Measurements from ENCODE around the gene SHROOM3.

SHROOM3 gene

DNA sequence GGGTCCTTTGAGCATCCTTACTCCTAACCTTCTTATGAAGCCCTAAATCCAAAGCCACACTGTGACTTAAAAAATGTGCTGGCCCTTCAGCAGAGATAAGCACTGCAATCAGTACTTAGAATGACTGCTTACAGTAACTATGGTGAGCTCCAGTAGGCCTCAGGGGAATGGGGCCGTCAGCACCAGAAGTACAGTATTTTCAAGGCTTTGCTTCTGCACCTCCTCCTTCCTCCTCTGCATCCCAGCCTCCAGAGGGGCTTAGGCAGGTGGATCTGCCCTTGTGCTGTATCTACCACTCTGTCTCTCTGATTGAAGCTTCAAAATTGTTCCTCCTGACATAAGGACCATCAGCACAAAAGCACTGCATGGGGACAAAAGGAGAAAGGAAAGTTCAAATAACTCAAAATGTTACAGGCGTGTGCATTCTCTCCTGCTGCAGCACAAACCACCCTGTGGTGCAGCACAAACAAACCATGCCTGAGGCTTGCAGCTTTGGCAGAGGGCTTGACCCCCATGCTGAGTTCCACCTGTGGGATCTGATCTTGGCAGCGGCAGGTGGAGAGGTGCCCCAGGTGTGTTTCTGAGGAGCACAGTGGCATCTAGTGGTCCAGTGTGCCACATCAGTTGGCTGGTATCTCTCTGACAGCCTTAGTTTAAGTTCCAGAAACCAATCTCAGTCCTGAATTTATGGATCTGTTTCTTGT, 298.2 kb downstream of the SHROOM3 start:
- peak; percentile 99 for DNase-seq

DNA sequence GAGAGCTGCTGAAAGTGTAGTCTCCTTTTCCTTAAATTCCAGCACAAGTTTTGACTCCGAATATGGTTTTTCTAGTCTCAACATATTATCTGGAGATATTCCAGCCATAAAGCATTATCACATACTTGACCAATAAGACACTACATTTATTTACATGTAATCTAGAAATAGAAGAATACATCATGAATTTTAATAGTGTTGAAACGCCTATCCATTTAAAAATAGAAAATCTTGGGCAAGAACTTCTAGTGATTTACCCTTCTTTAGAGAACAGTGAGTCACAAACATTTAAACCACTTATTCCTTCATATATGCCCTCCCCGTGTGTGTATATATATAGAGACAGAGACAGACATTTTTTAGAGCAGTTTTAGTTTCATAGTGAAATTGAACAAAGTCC, 301.4 kb downstream of the SHROOM3 start:
- DNase-seq = no peak

DNA sequence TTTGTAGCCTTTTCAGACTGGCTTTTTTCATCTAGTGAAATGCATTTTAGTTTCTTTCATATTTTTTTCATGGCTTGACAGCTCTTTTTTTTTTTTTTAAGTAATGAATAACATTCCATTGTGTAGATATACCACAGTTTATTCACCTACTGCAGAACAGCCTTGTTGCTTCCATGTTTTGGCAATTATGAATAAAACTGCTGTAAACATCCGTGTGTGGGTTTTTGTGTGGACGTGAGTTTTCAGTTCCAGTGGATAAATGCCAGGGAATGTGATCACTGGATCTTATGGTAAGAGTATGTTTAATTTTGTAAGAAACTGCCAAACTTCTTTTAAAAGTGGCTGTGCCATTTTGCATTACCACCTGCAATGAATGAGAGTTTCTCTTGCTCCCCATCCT, 302.2 kb downstream of the SHROOM3 start:
- DNase-seq = no peak

DNA sequence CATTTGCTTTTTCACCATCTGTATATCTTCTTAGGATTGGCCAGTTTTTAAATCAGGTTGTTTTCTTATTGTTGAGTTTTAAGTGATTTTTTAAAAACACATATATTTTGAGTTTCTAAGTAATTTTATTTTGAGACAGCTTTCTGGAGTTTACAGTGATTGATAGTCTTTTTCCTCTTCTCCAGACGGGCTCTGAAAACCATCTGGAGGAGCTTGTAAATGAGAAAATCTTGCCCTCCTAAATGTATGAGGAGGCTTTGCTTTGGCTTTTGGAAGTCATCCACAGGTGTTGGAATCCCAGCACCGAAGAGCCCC, 302.7 kb downstream of the SHROOM3 start:
- no peak for DNase-seq

DNA sequence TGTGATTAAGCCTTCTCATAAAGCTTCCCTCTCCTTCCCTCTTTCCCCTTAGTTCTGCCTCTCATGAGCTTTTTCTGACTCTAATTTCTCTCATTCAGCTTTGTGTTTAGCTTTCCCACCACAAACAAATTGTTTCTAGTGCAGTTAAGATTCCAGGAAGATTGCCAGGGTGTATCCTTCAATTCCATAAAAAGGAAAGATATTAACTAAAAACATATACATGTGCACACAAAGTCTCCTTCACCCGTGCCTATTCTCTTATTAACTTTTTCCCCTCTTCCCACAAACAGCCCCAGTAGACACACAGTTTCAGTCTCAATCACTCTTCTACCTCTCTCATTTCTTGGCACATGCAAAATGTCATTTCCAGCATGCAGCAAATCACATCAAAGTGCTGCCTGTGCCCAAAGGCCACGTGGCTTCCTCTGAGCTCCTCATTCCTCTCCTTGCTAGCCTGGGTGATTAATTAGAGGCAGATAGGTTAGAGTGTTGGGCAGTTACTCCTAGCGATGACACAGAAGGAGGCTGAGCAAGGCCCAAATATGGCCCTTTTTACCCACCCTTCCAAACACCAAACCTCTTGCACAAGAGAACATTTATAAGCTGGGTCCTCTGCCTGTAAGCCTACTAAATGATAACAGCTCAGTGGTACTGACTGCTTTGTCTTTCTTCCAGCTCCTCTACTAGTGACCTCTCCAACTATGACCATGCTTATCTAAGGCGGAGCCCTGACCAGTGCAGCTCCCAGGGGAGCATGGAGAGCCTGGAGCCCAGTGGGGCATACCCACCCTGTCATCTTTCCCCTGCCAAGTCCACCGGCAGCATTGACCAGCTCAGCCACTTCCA, 303.3 kb downstream of the SHROOM3 start:
- DNase-seq = no peak

DNA sequence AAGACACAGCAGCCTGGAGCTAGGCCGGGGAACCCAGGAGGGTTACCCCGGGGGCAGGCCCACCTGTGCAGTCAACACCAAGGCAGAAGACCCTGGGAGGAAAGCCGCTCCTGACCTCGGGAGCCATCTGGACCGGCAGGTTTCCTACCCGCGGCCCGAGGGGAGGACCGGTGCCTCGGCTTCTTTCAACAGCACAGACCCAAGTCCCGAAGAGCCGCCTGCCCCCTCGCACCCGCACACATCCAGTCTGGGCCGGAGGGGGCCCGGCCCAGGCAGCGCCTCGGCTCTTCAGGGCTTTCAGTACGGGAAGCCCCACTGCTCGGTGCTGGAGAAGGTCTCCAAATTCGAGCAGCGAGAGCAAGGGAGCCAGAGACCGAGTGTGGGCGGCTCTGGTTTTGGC, 305.2 kb downstream of the SHROOM3 start:
- no peak for DNase-seq

DNA sequence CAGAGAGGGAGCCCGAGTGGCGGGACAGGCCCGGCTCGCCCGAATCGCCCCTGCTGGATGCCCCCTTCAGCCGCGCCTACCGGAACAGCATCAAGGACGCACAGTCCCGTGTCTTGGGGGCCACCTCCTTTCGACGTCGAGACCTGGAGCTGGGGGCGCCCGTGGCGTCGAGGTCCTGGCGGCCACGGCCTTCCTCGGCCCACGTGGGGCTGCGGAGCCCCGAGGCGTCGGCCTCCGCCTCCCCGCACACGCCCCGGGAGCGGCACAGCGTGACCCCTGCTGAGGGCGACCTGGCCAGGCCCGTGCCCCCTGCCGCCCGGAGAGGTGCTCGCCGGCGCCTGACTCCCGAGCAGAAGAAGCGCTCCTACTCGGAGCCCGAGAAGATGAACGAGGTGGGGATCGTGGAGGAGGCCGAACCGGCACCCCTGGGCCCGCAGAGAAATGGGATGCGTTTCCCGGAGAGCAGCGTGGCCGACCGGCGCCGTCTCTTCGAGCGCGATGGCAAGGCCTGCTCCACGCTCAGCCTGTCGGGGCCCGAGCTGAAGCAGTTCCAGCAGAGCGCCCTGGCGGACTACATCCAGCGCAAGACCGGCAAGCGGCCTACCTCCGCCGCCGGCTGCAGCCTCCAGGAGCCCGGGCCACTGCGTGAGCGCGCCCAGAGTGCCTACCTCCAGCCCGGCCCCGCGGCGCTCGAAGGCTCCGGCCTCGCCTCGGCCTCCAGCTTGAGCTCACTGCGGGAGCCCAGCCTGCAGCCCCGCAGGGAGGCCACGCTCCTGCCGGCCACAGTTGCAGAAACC, 306.0 kb downstream of the SHROOM3 start:
- DNase-seq = no peak

DNA sequence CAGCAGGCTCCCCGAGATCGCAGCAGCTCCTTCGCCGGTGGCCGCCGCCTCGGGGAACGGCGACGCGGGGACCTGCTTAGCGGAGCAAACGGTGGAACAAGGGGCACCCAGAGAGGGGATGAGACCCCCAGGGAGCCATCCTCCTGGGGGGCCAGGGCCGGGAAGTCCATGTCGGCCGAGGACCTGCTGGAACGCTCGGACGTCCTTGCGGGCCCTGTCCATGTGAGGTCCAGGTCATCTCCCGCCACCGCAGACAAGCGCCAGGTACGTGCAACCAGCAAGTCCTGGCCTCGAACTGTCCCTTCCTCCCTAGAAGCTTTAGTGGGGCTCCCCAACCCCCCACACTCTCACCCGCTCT, 306.6 kb downstream of the SHROOM3 start:
- DNase-seq = no peak

DNA sequence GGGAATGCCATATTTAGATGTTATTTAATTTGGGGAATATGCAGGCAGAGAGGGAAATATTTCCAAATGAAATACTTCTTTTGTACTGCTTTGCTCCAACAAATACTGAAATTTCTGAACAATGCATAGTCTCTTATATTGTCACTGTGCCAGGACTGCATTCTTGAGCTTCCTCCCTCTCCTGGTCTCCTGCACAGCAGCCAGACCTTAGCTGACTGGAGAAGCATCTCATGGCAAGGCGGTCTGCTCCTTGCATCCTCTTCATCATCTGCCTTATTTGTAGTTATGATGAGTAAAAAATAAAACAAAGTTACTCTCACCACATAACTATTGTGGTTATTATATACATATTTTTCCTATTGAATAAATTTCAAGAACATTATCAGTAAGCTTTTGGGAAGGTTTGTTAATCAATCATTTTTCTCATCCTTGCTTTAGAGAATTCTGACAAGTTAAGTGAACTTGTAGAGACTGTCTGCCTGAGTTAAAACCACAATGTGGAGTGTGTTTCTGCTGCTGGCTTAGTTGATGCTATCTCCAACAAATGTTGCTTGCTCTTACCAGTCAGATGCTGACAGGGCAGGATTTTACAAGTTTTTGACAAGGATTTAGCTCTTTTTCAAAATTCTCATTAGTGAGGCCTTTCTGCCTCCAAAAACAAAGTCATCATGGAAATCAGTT, 309.4 kb downstream of the SHROOM3 start:
- DNase-seq = no peak

DNA sequence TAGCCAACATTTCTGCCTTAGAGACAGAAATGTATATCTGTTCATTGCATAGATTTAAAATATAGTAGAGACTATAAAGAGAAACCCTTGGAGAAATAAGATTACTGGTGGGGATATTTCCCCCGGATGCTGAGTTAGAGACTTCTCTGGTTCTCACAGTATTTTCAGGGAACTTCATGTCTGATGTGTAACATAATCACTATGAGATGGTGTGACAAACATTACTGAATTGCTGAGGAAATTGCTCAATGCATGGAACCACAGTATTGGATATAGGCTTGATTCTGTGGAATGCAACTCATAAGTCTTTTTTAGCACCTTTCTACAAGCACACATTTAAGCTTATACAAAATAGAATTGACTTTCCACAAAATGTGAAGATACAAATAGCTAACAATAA, 310.2 kb downstream of the SHROOM3 start:
- no peak for DNase-seq

DNA sequence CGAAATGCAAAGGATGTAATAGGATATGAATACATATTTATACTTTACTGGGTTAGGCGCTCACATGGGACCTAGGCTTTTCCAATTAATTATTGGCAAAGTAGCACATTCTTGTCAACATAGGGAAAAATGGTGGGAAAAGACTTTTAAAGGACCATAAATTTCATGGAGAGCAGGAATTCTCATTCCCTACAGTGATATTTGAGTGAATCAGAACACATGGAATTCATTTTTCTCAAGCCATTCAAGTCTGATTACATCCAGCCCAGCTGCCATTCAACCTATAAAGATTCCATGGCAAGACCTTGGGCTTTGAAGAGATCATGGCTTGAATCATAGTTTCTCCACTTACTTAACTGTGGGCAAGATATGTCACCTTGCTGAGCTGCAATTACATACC, 312.5 kb downstream of the SHROOM3 start:
- no peak for DNase-seq

DNA sequence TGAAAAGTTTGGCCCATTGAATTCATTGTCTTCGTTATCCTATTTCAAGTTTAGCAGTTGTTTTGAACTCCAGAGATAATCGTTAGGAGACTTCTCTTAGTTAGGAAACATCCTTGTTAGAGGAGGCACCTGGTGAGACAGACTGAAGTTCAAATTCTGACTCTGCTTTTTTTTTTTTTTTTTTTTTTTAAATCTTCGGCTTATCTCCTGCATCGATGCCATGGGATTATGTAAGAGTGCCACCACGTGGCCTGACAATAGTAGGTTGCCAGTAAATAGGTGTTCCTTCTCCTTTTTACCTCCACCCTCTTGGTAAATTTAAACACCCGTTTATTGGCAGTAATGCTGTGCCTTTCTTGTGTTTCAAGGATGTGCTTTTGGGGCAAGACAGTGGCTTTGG, 313.6 kb downstream of the SHROOM3 start:
- DNase-seq = peak; percentile 45

DNA sequence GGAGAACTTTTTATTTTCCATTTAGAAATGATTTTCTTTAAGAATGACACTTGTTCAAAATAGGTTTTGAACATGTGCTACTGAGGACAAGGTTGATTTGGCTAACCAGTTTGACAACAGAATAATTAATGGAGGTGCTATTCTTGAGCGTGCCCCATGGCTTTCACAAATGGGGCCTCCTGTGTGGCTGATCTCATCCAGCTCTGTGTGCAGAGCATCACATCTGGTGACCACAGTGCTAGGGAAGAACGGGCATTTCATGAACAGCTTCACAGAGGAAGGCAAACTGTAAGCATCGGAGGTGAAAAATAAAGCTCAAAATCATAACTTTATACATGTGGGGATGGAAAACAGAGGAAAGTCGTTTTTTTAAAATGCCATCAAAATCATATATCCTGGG, 314.3 kb downstream of the SHROOM3 start:
- DNase-seq = no peak

DNA sequence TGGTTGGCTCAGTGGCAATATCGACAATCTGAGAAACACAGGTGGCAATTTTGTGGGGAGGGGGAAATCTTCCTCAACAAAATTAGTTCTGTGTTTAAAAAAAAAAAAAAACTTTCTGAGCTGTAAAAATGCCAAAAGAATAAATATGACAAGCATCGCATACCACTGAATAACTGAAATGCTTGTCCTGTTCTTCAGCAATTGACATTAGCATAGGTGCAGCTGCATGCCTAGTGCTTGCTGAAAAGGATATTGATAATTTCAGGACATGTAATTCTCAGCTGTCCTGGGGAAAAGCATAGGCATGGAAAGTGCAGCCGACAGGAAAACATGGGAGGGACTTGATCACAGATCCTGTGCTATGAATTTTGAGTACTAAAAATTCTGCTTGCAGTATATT, 315.7 kb downstream of the SHROOM3 start:
- no peak for DNase-seq

DNA sequence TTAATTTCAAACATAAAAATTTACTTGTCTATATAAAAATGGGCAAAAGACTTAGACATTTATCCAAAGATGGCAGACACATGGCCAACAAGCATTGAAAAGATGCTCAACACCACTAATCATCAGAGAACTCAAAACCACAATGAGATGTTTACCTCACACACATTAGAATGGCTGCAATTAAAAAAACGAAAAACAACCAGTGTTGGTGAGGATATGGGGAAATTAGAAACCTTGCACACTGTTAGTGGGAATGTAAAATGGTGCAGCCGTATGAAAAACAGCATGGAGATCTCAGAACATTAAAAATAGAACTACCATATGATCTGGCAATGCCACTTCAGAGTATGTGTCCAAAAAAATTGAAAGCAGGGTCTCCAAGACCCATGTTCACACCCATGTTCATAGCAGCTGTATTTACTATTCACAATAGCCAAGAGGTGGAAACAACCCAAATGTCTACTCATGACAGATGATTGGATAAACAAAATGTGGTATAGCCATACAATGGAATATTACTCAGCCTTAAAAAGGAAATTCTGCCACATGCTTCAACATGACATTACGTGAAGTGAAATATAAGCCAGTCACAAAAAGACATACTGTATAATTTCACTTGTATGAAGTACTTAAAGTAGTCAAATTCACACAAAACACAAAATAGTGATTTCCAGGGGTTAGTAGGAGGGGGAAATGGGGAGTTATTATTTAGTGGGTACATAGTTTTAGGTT, 316.7 kb downstream of the SHROOM3 start:
- DNase-seq = no peak

DNA sequence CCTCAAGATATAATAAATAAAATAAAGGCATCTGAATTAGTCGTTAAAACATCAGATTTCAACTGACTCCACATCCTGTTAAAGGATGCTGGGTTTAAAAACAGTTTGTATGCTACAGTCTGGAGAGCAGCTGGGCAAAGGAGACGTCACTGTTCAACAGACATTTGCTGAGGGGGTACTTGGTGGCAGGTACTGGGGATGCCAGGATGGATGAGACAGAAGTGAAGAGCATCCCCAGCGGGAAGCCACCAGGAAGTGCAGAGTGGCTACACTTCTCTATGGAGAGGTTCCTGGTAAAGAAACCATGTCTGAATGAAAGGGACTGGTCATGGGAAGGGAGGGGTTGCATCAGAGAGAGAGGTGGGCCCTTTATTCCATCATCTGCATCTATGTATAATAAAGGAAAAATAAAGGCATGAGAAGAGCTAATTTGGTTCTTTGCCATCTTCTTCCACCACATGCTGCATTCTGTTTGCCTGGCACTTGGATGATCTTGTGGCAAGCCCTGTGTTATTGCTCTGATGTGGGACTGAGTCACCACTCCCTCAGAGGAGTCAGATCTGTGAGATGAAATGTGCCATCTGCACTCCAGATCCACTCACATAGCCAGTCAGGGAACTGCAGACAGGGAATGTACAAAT, 318.0 kb downstream of the SHROOM3 start:
- no peak for DNase-seq

DNA sequence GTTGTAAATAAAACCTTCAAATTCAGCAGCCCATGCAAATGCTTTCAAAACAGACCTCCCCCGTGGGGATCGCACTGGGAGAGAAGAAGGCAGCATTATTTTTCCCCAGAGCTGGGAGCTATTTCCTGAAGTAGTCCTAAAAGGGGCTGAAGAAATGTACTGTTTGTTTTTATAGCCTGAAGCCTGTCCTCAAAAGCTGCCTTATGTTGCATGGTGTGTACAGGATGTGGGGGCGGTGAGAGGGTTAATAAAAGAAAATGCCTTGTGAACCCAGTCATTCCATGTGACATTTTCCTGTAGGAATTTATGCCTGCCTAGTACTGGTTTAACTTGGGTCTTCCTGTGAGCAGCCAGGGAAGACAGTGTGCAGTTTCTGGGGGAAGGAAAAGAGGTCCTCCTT, 318.8 kb downstream of the SHROOM3 start:
- no peak for DNase-seq

DNA sequence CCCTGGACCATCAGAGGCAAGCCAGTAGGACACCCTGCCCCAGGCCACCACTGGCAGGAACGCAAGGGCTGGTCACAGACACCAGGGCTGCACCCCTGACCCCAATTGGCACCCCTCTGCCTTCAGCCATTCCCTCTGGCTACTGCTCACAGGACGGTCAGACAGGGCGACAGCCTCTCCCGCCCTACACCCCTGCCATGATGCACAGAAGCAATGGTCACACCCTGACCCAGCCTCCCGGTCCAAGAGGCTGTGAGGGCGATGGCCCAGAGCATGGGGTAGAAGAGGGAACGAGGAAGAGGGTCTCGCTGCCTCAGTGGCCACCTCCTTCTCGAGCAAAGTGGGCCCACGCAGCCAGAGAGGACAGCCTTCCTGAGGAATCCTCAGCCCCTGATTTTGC, 319.4 kb downstream of the SHROOM3 start:
- DNase-seq = no peak

DNA sequence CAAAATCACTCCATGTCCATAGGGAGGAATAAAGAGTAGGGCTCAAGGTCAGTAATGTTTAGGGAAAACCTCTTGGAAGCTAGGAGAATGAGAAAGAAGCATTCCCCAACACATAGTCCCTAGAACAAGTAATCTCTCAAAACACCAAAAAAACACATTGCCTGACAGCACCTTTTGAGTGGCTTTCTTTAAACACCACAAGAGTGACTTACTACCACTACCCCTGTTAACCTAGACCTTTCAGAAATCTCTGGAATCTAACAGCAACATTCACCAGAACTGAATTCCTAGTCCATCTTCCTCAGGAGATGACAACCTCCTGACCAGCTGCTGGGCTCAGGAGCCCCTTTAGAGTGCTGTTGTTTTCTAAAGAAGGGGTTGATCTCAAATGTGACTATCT, 320.7 kb downstream of the SHROOM3 start:
- DNase-seq = no peak

DNA sequence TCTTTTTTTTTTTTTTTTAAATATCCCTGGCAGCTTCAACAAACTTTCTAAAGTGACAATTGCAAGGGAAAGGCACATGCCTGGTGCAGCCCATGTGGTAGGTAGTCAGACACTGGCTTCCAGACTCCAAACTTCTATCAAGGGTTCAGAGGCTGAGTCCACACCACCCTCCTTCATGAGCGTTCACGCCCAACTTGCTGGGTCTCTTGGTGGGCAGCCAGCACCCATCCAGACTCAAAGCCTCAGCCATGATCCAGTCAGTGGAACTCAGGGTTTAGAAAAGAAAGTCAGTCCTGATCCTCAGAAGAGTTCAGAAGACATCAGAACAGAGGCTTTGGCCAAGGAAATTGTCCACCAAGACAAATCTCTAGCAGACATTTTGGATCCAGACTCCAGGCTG, 321.4 kb downstream of the SHROOM3 start:
- DNase-seq = no peak

DNA sequence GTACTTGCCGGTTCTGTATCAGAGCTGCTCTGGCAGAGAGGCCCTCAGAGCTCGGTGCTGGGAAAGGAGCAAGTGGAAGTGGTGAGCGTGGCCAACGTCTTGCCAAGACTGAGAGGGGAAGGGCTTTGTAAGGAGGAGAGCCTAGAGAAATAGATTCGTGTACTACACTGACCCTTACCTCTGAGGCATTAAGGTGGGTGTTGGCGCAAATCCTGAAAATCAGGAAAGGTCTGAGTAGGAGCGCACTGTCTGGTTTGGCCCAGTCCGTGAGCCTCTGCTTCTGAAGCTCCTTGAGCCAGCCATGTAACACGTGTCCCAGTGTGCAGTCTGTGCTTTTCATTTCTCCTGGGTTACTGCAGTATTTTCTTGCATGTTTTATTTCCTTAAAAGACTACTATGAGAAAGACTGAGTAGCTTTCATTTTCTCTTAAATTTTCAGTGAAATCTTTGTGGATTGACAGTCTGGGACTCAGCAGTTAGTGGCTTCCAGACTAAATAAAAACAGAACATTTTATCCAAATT, 322.4 kb downstream of the SHROOM3 start:
- DNase-seq = no peak

DNA sequence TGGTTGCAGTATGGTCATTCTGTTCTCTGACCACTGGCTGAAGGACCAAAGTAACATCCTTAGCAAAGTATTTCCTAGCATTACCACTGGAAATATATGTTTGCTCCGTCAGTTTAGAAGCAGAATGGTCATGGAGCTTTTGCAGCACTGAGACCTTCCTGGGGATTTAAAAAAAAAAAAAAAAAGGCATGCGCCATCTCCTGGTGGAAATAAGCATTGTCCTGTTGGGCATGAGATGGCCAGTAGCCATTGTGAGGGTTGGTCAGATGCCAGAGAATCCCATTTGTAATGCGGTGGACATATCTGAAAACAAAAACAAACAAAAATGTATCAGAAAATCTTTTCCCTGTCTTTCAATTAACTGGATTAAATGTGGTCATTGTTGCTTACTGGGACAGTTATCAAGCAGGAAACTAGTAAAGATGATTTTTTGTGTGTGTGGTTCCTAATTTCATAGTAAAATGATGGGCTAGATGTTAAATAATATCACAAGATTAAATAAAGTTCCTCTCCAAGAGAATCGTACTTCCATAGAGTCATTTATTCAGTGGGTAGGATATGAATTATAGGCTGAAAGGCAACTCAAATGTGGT, 323.4 kb downstream of the SHROOM3 start:
- peak; percentile 51 for DNase-seq

Data from NCI-H146 (cell line).